Tibial nerve (tissue), 3 donors: ENCODE measurements around the gene THOC2.

Experiments used
- POLR2A ChIP-seq, 2 donors: fragments of 450-650 bp; IDR thresholded peaks; one replicate each; pipeline ENCODE4 v1.6.1; 2017; ENCODE audit warnings: antibody characterized with exemption in 2 of 2, mild to moderate bottlenecking in 2 of 2, moderate library complexity in 2 of 2
- TF ChIP-seq, protein P1 (sequence below), 5 experiments: fragments of 200-600 bp in 3 of 5; fragments of 450-650 bp in 2 of 5; sonication (generic) in 3 of 5; IDR thresholded peaks; one replicate each; pipeline ENCODE4 v1.5.1; 2016 to 2019; ENCODE audit warnings: antibody characterized with exemption in 5 of 5, mild to moderate bottlenecking in 3 of 5, moderate library complexity in 2 of 5

GRCh38 chrX:123771449-123772064 lies 38.7 kb upstream of the THOC2 start:
- TF ChIP-seq, protein P1, sequence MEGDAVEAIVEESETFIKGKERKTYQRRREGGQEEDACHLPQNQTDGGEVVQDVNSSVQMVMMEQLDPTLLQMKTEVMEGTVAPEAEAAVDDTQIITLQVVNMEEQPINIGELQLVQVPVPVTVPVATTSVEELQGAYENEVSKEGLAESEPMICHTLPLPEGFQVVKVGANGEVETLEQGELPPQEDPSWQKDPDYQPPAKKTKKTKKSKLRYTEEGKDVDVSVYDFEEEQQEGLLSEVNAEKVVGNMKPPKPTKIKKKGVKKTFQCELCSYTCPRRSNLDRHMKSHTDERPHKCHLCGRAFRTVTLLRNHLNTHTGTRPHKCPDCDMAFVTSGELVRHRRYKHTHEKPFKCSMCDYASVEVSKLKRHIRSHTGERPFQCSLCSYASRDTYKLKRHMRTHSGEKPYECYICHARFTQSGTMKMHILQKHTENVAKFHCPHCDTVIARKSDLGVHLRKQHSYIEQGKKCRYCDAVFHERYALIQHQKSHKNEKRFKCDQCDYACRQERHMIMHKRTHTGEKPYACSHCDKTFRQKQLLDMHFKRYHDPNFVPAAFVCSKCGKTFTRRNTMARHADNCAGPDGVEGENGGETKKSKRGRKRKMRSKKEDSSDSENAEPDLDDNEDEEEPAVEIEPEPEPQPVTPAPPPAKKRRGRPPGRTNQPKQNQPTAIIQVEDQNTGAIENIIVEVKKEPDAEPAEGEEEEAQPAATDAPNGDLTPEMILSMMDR (IDR thresholded peaks at IDR 0.05): no peak
- no peak for TF ChIP-seq POLR2A (IDR thresholded peaks at IDR 0.05)
